CD4-positive, alpha-beta memory T cell (primary cell): ENCODE measurements around the gene PRKAG2. TPM values are rescaled to one million over a fixed set of nuclear protein-coding genes. Genes with fewer than 3 reads are reported as not detected.

Experiments
- CTCF ChIA-PET: fragments of 350-600 bp; sonication (Branson Sonifier 250); formaldehyde crosslinking; loops from one replicate; lab custom pipeline; 2021; ENCODE audit warnings: inconsistent platforms; ENCODE audit not compliant: partially characterized antibody; lab: Charles Lee
- POLR2A ChIA-PET: fragments of 350-600 bp; sonication (Branson Sonifier 250); formaldehyde crosslinking; loops from one replicate; lab custom pipeline; 2021; ENCODE audit not compliant: partially characterized antibody; lab: Charles Lee
- DNase-seq, 5 donors: peaks; one replicate each; pipeline versions ENCODE4 v3.0.0 to v3.0.0-alpha.2; 2020 to 2022; ENCODE audit warnings: mixed read lengths in 1 of 5
- H3K27ac ChIP-seq: one replicate; pipeline ENCODE4 v1.7.0; 2013; ENCODE audit warnings: low read depth, low read length
- H3K27me3 ChIP-seq: 2 replicates; pipeline ENCODE4 v1.7.0; 2013; ENCODE audit warnings: mild to moderate bottlenecking, low read length, moderate library complexity; ENCODE audit not compliant: insufficient read depth
- H3K36me3 ChIP-seq: 2 replicates; pipeline ENCODE4 v1.7.0; 2013; ENCODE audit warnings: mild to moderate bottlenecking, low read length, moderate library complexity; ENCODE audit not compliant: insufficient read depth
- H3K4me1 ChIP-seq: 2 replicates; pipeline ENCODE4 v1.7.0; 2013; ENCODE audit warnings: mild to moderate bottlenecking, low read length, moderate library complexity; ENCODE audit not compliant: insufficient read depth
- H3K4me3 ChIP-seq, 2 donors: one replicate each; pipeline ENCODE4 v1.7.0; 2013; ENCODE audit warnings: low read length in 2 of 2, mild to moderate bottlenecking in 1 of 2
- H3K9me3 ChIP-seq, 2 donors: one replicate each; pipeline ENCODE4 v1.7.0; 2013; ENCODE audit warnings: low read length in 2 of 2, control low read depth in 1 of 2; ENCODE audit not compliant: control insufficient read depth in 1 of 2
- H3K27ac Mint-ChIP-seq, 7 donors: one replicate each; pipeline ENCODE4 v1.8.0; 2020 to 2021; ENCODE audit warnings: mixed read lengths in 7 of 7, mild to moderate bottlenecking in 6 of 7, inconsistent platforms in 3 of 7, moderate library complexity in 3 of 7
- H3K27me3 Mint-ChIP-seq, 2 donors: one replicate each; pipeline ENCODE4 v1.8.0; 2020 to 2021; ENCODE audit warnings: mixed read lengths in 2 of 2
- H3K36me3 Mint-ChIP-seq, 2 donors: one replicate each; pipeline ENCODE4 v1.8.0; 2020 to 2021; ENCODE audit warnings: mixed read lengths in 2 of 2, inconsistent platforms in 1 of 2, mild to moderate bottlenecking in 1 of 2
- H3K4me1 Mint-ChIP-seq, 4 donors: one replicate each; pipeline ENCODE4 v1.8.0; 2020 to 2021; ENCODE audit warnings: mixed read lengths in 4 of 4, mild to moderate bottlenecking in 1 of 4
- H3K4me3 Mint-ChIP-seq, 8 donors: one replicate each; pipeline ENCODE4 v1.8.0; 2020 to 2021; ENCODE audit warnings: mixed read lengths in 8 of 8, mild to moderate bottlenecking in 7 of 8, moderate library complexity in 6 of 8, inconsistent platforms in 3 of 8
- H3K9me3 Mint-ChIP-seq, 8 donors: one replicate each; pipeline ENCODE4 v1.8.0; 2020 to 2021; ENCODE audit warnings: mixed read lengths in 8 of 8, mild to moderate bottlenecking in 5 of 8, inconsistent platforms in 3 of 8, moderate library complexity in 1 of 8
- intact Hi-C: fragments of 100-400 bp; cut with micrococcal nuclease; formaldehyde crosslinking; loops from one replicate; pipeline ENCODE4 v1.15.1; 2023
- polyA plus RNA-seq, 2 donors: library from polyadenylated mRNA; unstranded; fragments of 300-500 nt; fragmentation: Illumina TruSeq; gene quantifications; one replicate each; pipeline ENCODE4 v1.2.3, GENCODE V29; 2021
- total RNA-seq, 2 experiments: library from RNA; stranded (reverse); gene quantifications; one replicate each; pipeline ENCODE4 v1.2.3, GENCODE V29; 2021

Gene PRKAG2
- total and polyA plus RNA-seq, 4 experiments from 2014 or later, result 27.4 to 61.0 (median 47.4) TPM

DNA sequence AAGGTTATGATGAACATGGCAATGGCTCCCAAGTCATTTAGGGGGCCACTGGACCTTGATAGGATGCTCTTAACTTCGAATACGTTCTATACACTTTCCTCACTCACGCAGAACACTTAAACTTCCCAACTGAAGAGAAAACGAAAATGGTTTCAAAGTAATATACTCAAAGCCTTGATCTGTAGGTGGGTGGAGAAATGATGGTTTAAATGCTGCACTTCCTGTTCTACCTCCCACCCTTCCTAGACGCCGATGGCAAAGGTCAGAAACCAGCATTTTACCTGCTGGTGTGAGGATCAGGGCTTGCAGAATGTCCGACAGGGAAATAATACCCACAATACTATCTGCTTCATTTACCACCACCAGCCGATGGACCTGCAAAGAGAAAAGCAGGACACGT, 316.7 kb downstream of the PRKAG2 start:
- no peaks in the 10 kb centered on the region for H3K27me3 ChIP-seq
- CTCF ChIA-PET, result no interaction called here
- H3K9me3 Mint-ChIP-seq, result no peaks in the 10 kb centered on the region
- H3K27ac Mint-ChIP-seq, result peak overlapping the region; percentile 4 to 92 (median 52)
- H3K4me1 ChIP-seq, result peaks cover 12% of the 10 kb centered on the region
- POLR2A ChIA-PET, result no interaction called here
- peak overlapping the region in 6 of 8 donors; percentile 0 to 57 (median 8) for H3K4me3 Mint-ChIP-seq
- intact Hi-C loops, result loop anchor here (5.0 kb wide), 1 partner anchor 43 kb away; the partner anchor contains the start of gene RHEB
- DNase-seq, result no peak
- H3K27ac ChIP-seq, result no peak overlapping the region
- no peaks in the 10 kb centered on the region for H3K9me3 ChIP-seq
- peaks cover 4 to 15% (median 8%) of the 10 kb centered on the region in 4 donors for H3K4me1 Mint-ChIP-seq
- H3K4me3 ChIP-seq, result no peak overlapping the region
- H3K27me3 Mint-ChIP-seq, result no peaks in the 10 kb centered on the region
- peaks cover 58 to 64% of the 10 kb centered on the region in 2 donors for H3K36me3 Mint-ChIP-seq
- H3K36me3 ChIP-seq, result peaks cover 15% of the 10 kb centered on the region

DNA sequence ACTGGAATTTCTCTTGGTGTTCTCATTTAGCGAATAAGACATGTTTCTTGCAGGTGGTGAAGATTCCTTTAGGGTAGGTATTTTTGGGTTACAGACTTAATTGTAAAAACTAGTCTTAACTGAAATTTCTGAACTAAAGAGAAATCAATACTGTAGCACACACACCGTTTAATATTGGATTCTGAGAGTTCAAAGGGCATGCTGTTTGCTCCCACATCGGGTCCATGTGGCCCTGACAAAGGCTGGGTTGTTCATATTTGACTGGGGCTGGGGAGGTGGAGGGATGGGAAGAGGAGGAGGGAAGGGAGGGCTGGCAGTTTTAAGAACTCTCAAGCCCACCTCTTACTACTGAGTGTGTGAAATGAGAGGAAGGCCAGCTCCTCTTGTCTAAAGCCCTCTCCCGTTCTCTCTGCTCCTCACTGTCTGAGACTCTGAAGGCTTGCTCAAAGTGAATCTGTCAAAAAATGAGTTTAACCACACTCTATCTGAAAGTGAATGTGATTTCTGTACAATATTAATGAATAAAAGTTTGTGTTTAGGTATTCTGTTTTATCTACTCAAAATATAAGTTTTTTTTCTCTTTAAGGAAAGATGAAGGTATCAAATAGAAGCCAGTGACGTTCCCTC, 317.2 kb downstream of the PRKAG2 start:
- Mint-ChIP-seq H3K36me3 (peaks cover 55 to 64% of the 10 kb centered on the region in 2 donors), H3K27me3 (no peaks in the 10 kb centered on the region), H3K4me3 (peak overlapping the region in 1 of 8 donors; percentile 9), H3K9me3 (no peaks in the 10 kb centered on the region), H3K4me1 (peaks cover 4 to 15% (median 8%) of the 10 kb centered on the region in 4 donors), H3K27ac (peak overlapping the region in 6 of 7 donors; percentile 10 to 92 (median 64))
- no peaks in the 10 kb centered on the region for H3K9me3 ChIP-seq
- H3K4me1 ChIP-seq, result peaks cover 12% of the 10 kb centered on the region
- H3K36me3 ChIP-seq, result peaks cover 13% of the 10 kb centered on the region
- CTCF ChIA-PET, result no interaction called here
- no peak overlapping the region for H3K4me3 ChIP-seq
- no peak overlapping the region for H3K27ac ChIP-seq
- intact Hi-C loops, result loop anchor here (5.0 kb wide), 1 partner anchor 42 kb away; the partner anchor contains the start of gene RHEB
- no peak for DNase-seq
- POLR2A ChIA-PET, result no interaction called here
- no peaks in the 10 kb centered on the region for H3K27me3 ChIP-seq

- DNase-seq, result no peak
- Histone ChIP-seq H3K4me1 (peaks cover 12% of the 10 kb centered on the region), H3K4me3 (no peak overlapping the region), H3K27me3 (no peaks in the 10 kb centered on the region), H3K36me3 (peaks cover 5% of the 10 kb centered on the region), H3K27ac (no peak overlapping the region), H3K9me3 (no peaks in the 10 kb centered on the region)
- H3K4me1 Mint-ChIP-seq, result peaks cover 4 to 15% (median 8%) of the 10 kb centered on the region in 4 donors
- intact Hi-C loops, result no loop called here
- CTCF ChIA-PET, result no interaction called here
- no peak overlapping the region for H3K4me3 Mint-ChIP-seq
- POLR2A ChIA-PET, result no interaction called here
- no peaks in the 10 kb centered on the region for H3K27me3 Mint-ChIP-seq
- peaks cover 47 to 54% of the 10 kb centered on the region in 2 donors for H3K36me3 Mint-ChIP-seq
- peak overlapping the region in 1 of 7 donors; percentile 19 for H3K27ac Mint-ChIP-seq
- no peaks in the 10 kb centered on the region for H3K9me3 Mint-ChIP-seq
These were observed 318.3 kb downstream of the PRKAG2 start for GRCh38 chr7:151558575-151558974.

- H3K27ac Mint-ChIP-seq, result no peak overlapping the region
- H3K9me3 Mint-ChIP-seq, result no peaks in the 10 kb centered on the region
- Histone ChIP-seq H3K27ac (no peak overlapping the region), H3K36me3 (peaks cover 4% of the 10 kb centered on the region), H3K27me3 (no peaks in the 10 kb centered on the region), H3K4me1 (peaks cover 12% of the 10 kb centered on the region), H3K9me3 (no peaks in the 10 kb centered on the region), H3K4me3 (no peak overlapping the region)
- peaks cover 39 to 46% of the 10 kb centered on the region in 2 donors for H3K36me3 Mint-ChIP-seq
- ChIA-PET POLR2A (no interaction called here), CTCF (no interaction called here)
- H3K4me3 Mint-ChIP-seq, result no peak overlapping the region
- peaks cover 4 to 15% (median 8%) of the 10 kb centered on the region in 4 donors for H3K4me1 Mint-ChIP-seq
- DNase-seq, result no peak
- intact Hi-C loops, result no loop called here
- H3K27me3 Mint-ChIP-seq, result peaks cover 0 to 2% of the 10 kb centered on the region in 2 donors
These were observed 320.3 kb downstream of the PRKAG2 start for GRCh38 chr7:151556592-151556991.

- no peak overlapping the region for H3K27ac Mint-ChIP-seq
- peaks cover 0 to 2% of the 10 kb centered on the region in 2 donors for H3K27me3 Mint-ChIP-seq
- ChIA-PET CTCF (no interaction called here), POLR2A (no interaction called here)
- Histone ChIP-seq H3K27ac (no peak overlapping the region), H3K27me3 (no peaks in the 10 kb centered on the region), H3K4me3 (no peak overlapping the region), H3K9me3 (no peaks in the 10 kb centered on the region), H3K4me1 (no peaks in the 10 kb centered on the region), H3K36me3 (peaks cover 4% of the 10 kb centered on the region)
- no peak for DNase-seq
- H3K36me3 Mint-ChIP-seq, result peaks cover 9 to 16% of the 10 kb centered on the region in 2 donors
- H3K4me3 Mint-ChIP-seq, result no peak overlapping the region
- H3K9me3 Mint-ChIP-seq, result no peaks in the 10 kb centered on the region
- intact Hi-C loops, result no loop called here
- H3K4me1 Mint-ChIP-seq, result peaks cover 5 to 15% (median 6%) of the 10 kb centered on the region in 4 donors
These were observed 323.6 kb downstream of the PRKAG2 start for GRCh38 chr7:151553356-151553755.

- Histone ChIP-seq H3K9me3 (no peaks in the 10 kb centered on the region), H3K36me3 (no peaks in the 10 kb centered on the region), H3K4me1 (no peaks in the 10 kb centered on the region), H3K27ac (no peak overlapping the region), H3K27me3 (no peaks in the 10 kb centered on the region), H3K4me3 (no peak overlapping the region)
- ChIA-PET CTCF (no interaction called here), POLR2A (interaction anchor here (0.7 kb wide), 1 partner anchor 11 kb away, joined by 3 read pairs; no protein-coding TSS in a partner anchor)
- Mint-ChIP-seq H3K36me3 (peaks cover 5 to 11% of the 10 kb centered on the region in 2 donors), H3K4me3 (peak overlapping the region in 1 of 8 donors; percentile 14), H3K4me1 (peaks cover 5 to 18% (median 8%) of the 10 kb centered on the region in 4 donors), H3K9me3 (no peaks in the 10 kb centered on the region), H3K27ac (peak overlapping the region in 1 of 7 donors; percentile 45), H3K27me3 (peaks cover 2 to 3% of the 10 kb centered on the region in 2 donors)
- DNase-seq, result no peak
- intact Hi-C loops, result no loop called here
These were observed 324.4 kb downstream of the PRKAG2 start for GRCh38 chr7:151552352-151553028.

DNA sequence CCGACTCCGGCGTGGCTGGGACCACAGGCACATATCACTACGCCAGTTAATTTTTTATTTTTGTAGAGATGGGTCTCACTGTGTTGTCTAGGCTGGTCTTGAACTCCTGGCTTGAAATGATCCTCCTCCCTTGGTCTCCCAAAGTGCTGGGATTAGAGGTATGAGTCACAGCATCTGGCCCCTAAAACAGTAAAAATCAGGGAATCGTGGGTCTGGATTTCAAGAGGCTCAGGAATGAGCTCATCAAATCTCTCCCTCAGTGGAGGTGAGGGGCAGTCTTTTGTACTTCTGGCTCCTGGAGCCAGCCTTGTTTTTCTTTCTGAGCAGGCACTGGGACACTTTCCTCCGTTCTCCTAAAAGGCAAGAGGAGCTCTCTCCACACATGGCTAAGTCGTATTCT, 325.1 kb downstream of the PRKAG2 start:
- Mint-ChIP-seq H3K27ac (no peak overlapping the region), H3K27me3 (peaks cover 3 to 6% of the 10 kb centered on the region in 2 donors), H3K4me3 (no peak overlapping the region), H3K36me3 (peaks cover 5 to 7% of the 10 kb centered on the region in 2 donors), H3K9me3 (no peaks in the 10 kb centered on the region), H3K4me1 (peaks cover 5 to 18% (median 9%) of the 10 kb centered on the region in 4 donors)
- ChIA-PET CTCF (interaction anchor here (1.6 kb wide), 1 partner anchor 49 kb away, joined by 3 read pairs; no protein-coding TSS in a partner anchor), POLR2A (interaction anchor here (0.6 to 0.7 kb wide), 2 partner anchors 10 to 16 kb away, joined by 3 read pairs; no protein-coding TSS in a partner anchor)
- Histone ChIP-seq H3K4me3 (no peak overlapping the region), H3K9me3 (no peaks in the 10 kb centered on the region), H3K36me3 (no peaks in the 10 kb centered on the region), H3K27me3 (no peaks in the 10 kb centered on the region), H3K27ac (no peak overlapping the region), H3K4me1 (no peaks in the 10 kb centered on the region)
- intact Hi-C loops, result no loop called here
- no peak for DNase-seq
